ENCODE data around the gene PIP5K1C. TPM values are rescaled to one million over a fixed set of nuclear protein-coding genes. Genes with fewer than 3 reads are reported as not detected.

PIP5K1C gene
- total RNA-seq, 1 experiment from 2014 or later = 23.6 TPM

DNA sequence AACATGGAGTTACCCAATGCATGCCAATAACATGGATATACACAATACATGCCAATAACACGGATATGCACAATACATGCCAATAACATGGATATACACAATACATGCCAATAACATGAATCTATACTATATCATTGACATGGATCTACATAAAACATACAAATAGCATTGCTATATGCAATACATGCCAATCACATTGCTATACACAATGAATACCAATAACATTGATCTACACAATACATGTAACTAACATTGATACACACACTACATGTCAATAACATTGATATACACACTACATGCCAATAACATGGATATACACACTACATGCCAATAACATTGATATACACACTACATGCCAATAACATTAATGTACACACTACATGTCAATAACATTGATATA lies 932 bp upstream of the PIP5K1C start:
- Mint-ChIP-seq H3K36me3 (ENCODE audit: insufficient read depth, unreplicated experiment) (peaks cover 23% of the 10 kb centered on the region), H3K27ac (ENCODE audit: unreplicated experiment) (no peak overlapping the region), H3K9me3 (ENCODE audit: low read depth, unreplicated experiment) (no peaks in the 10 kb centered on the region), H3K27me3 (ENCODE audit: unreplicated experiment) (no peaks in the 10 kb centered on the region), H3K4me1 (ENCODE audit: low read depth, unreplicated experiment) (no peaks in the 10 kb centered on the region), H3K4me3 (ENCODE audit: low read depth, unreplicated experiment) (no peak overlapping the region)
- no peak for DNase-seq
- intact Hi-C loops (cut with micrococcal nuclease; ENCODE audit: unreplicated experiment) = no loop called here
- TF ChIP-seq, protein P1, sequence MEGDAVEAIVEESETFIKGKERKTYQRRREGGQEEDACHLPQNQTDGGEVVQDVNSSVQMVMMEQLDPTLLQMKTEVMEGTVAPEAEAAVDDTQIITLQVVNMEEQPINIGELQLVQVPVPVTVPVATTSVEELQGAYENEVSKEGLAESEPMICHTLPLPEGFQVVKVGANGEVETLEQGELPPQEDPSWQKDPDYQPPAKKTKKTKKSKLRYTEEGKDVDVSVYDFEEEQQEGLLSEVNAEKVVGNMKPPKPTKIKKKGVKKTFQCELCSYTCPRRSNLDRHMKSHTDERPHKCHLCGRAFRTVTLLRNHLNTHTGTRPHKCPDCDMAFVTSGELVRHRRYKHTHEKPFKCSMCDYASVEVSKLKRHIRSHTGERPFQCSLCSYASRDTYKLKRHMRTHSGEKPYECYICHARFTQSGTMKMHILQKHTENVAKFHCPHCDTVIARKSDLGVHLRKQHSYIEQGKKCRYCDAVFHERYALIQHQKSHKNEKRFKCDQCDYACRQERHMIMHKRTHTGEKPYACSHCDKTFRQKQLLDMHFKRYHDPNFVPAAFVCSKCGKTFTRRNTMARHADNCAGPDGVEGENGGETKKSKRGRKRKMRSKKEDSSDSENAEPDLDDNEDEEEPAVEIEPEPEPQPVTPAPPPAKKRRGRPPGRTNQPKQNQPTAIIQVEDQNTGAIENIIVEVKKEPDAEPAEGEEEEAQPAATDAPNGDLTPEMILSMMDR (IDR thresholded peaks at IDR 0.05; ENCODE audit: unreplicated experiment) = no peak
- BruUV-seq (replicated peaks) = no TSS peak
- CTCF ChIA-PET = interaction anchor here (0.6 kb wide), 1 partner anchor 378 kb away, joined by 6 read pairs; no protein-coding TSS in a partner anchor

DNA sequence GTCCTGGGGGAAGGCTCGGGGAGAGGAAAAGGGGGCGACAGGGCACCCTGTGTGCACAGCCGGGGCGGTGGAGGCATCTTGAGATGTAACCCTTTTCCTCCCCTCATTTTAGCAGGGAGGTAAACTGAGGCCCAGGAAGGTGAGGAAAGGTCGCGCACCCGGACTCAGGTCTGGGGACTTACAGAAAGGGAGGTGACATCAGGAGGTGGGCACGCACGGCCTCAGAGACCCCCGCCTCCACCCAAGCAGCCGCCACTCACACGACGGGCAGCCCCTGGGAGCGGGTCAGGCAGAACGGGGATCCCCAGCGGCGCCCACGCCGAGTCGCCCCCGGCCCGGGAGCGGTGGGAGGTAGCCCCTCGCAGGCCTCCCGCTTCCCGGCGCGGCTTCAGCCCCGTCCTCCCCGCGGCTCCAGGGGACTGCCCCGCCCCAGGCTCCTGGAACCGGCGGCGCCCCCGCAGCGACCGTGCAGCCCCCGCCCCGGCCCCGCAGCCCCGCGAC lies 477 bp downstream of the PIP5K1C start:
- no peak overlapping the region for H3K27ac Mint-ChIP-seq (ENCODE audit: unreplicated experiment)
- intact Hi-C loops (cut with micrococcal nuclease; ENCODE audit: unreplicated experiment) = no loop called here
- H3K27me3 Mint-ChIP-seq (ENCODE audit: unreplicated experiment) = no peaks in the 10 kb centered on the region
- no peaks in the 10 kb centered on the region for H3K4me1 Mint-ChIP-seq (ENCODE audit: low read depth, unreplicated experiment)
- CTCF ChIA-PET = interaction anchor here (1.8 kb wide), 1 partner anchor 9 kb away, joined by 5 read pairs; the partner anchor contains the start of gene TJP3
- peak overlapping the region; percentile 73 for H3K4me3 Mint-ChIP-seq (ENCODE audit: low read depth, unreplicated experiment)
- TF ChIP-seq, protein P1 (IDR thresholded peaks at IDR 0.05; ENCODE audit: unreplicated experiment) = no peak
- H3K36me3 Mint-ChIP-seq (ENCODE audit: insufficient read depth, unreplicated experiment) = peaks cover 23% of the 10 kb centered on the region
- DNase-seq = no peak
- H3K9me3 Mint-ChIP-seq (ENCODE audit: low read depth, unreplicated experiment) = no peaks in the 10 kb centered on the region
- BruUV-seq (replicated peaks) = no TSS peak

DNA sequence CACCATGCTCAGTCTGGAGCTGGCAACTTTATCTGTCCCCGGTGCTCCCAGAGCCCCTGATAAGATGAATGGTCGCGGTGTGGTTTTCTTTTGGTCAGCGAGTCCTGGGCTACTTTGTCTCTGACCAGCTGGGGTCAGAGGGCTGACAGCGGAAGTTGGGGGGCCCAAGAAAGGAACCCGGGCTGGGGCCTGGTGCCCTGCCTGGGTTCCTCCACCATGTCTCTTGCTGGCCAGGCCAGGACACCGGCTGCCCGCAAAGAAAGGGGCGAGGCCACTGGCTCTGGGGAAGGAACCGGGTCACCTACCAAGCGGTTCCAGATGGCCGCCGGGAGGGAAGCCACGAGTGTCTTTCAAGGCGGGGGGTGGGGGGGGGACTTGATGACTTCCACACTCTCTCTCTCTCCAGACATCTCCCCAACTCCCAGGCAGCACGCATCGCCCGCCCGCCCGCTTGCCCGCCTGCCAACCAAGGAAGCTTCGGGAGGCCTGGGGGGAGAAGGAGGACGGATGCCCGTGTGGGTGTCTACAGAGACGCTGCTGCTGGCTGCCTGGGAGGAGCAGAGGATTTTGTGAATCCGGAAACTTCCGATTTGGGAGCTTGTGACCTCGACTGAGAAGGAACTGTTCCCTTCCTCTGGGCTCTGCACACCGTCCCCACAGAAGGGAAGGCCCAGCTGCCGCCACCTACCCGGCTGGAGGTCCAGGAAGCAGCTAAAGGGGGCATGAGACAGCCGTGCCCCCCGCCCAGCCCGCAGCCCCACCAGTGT lies 1.1 kb downstream of the PIP5K1C start:
- Mint-ChIP-seq H3K27me3 (ENCODE audit: unreplicated experiment) (no peaks in the 10 kb centered on the region), H3K4me3 (ENCODE audit: low read depth, unreplicated experiment) (peak overlapping the region; percentile 73), H3K36me3 (ENCODE audit: insufficient read depth, unreplicated experiment) (peaks cover 23% of the 10 kb centered on the region), H3K4me1 (ENCODE audit: low read depth, unreplicated experiment) (no peaks in the 10 kb centered on the region), H3K9me3 (ENCODE audit: low read depth, unreplicated experiment) (no peaks in the 10 kb centered on the region), H3K27ac (ENCODE audit: unreplicated experiment) (no peak overlapping the region)
- no TSS peak for BruUV-seq (replicated peaks)
- CTCF ChIA-PET = interaction anchor here (1.8 kb wide), 1 partner anchor 9 kb away, joined by 5 read pairs; the partner anchor contains the start of gene TJP3
- TF ChIP-seq, protein P1 (IDR thresholded peaks at IDR 0.05; ENCODE audit: unreplicated experiment) = no peak
- DNase-seq = no peak
- intact Hi-C loops (cut with micrococcal nuclease; ENCODE audit: unreplicated experiment) = no loop called here

DNA sequence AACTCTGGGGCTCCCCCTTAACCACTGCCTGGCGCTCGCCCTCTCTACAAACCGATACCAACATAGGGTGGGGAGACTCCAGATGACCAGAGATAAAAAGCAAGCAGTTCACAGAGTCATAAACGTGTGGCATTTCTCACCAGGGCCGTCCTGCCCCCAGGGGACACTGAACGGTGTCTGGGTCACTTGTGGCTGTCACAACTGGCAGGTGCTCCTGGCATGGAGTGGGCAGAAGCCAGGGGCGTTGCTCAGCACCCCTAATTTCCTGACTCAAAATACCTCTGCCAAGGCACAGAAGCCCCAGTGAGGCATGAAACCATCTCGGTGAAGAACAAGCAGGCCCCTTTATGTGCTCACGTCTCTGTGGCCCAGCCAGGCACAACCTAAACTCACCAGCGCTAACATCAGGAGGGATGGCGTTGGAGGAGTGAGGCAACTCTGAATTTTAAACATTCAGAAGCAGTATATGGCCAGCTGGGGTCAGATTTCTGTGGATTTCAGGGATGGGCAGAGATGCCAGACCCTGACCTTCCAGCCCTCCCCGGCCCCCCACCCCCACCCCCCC lies 1.8 kb downstream of the PIP5K1C start:
- CTCF ChIA-PET = no interaction called here
- no TSS peak for BruUV-seq (replicated peaks)
- no peak overlapping the region for H3K27ac Mint-ChIP-seq (ENCODE audit: unreplicated experiment)

More for the DNA sequence above, 1.8 kb downstream of the PIP5K1C start:
- Mint-ChIP-seq H3K9me3 (ENCODE audit: low read depth, unreplicated experiment) (no peaks in the 10 kb centered on the region), H3K4me3 (ENCODE audit: low read depth, unreplicated experiment) (peak overlapping the region; percentile 73), H3K36me3 (ENCODE audit: insufficient read depth, unreplicated experiment) (peaks cover 23% of the 10 kb centered on the region), H3K27me3 (ENCODE audit: unreplicated experiment) (no peaks in the 10 kb centered on the region), H3K4me1 (ENCODE audit: low read depth, unreplicated experiment) (no peaks in the 10 kb centered on the region)
- intact Hi-C loops (cut with micrococcal nuclease; ENCODE audit: unreplicated experiment) = no loop called here
- no peak for DNase-seq
- TF ChIP-seq, protein P1 (IDR thresholded peaks at IDR 0.05; ENCODE audit: unreplicated experiment) = no peak
